GM21528 (cell line): ENCODE data around the gene DICER1.
"Not testable (repeated sequence)": the region's sequence is repeated elsewhere in the genome, so short reads cannot be mapped to it uniquely, and the experiment has no call there.

Source experiments
- ATAC-seq: cut with Tn5 transposase; IDR thresholded peaks from one replicate; pipeline ENCODE4 v1.9.1; 2021; ENCODE audit warnings: mild to moderate bottlenecking, moderate library complexity; ENCODE audit not compliant: unreplicated experiment, low FRiP score

The DICER1 gene, protein sequence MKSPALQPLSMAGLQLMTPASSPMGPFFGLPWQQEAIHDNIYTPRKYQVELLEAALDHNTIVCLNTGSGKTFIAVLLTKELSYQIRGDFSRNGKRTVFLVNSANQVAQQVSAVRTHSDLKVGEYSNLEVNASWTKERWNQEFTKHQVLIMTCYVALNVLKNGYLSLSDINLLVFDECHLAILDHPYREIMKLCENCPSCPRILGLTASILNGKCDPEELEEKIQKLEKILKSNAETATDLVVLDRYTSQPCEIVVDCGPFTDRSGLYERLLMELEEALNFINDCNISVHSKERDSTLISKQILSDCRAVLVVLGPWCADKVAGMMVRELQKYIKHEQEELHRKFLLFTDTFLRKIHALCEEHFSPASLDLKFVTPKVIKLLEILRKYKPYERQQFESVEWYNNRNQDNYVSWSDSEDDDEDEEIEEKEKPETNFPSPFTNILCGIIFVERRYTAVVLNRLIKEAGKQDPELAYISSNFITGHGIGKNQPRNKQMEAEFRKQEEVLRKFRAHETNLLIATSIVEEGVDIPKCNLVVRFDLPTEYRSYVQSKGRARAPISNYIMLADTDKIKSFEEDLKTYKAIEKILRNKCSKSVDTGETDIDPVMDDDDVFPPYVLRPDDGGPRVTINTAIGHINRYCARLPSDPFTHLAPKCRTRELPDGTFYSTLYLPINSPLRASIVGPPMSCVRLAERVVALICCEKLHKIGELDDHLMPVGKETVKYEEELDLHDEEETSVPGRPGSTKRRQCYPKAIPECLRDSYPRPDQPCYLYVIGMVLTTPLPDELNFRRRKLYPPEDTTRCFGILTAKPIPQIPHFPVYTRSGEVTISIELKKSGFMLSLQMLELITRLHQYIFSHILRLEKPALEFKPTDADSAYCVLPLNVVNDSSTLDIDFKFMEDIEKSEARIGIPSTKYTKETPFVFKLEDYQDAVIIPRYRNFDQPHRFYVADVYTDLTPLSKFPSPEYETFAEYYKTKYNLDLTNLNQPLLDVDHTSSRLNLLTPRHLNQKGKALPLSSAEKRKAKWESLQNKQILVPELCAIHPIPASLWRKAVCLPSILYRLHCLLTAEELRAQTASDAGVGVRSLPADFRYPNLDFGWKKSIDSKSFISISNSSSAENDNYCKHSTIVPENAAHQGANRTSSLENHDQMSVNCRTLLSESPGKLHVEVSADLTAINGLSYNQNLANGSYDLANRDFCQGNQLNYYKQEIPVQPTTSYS (N-terminal part only)

DNA sequence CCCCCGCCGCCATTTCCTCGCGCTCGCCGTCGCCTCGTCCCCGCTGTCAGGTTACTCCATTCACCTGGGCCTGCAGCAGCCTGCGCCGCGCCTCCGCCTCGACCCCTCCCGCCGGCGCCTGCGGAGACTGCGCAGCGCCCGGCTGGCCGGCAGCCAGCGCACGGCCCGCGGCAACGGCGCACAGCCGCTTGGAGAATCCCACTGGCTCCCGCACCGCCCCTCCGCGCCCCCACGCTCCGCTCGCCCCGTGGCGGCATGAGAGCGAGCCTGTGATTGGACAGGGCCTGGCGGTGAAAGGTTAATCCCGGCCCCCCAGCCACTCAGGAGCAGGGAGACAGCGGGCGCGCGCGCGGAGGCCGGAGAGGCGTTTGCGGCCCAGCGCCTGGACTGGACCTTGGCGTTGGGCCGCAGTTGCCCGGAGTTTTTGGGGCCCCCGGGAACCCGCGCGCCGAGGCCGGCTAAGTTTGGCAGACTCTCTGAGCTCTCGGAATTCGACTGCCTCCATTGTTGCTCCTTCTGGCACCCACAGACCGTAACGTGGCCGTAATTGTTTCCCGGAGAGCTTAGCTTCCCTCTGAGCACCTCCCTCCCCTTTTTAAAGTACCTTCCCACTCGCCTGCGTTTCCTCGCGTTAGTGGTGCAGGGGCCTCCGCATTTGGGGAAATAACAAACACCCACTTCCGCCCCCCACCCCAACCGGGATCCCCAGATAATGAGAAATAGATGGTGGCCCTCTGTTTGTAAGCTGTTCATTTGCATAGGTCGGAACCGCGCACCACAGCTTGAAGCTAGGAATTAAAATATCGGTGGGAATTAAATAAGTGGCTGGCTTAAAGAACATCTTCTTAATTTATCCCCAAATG lies at the start of gene DICER1:
DICER1 (minus strand) TSS at position 203 of the 863 bp plus-strand sequence. CDS start 24,071 bp downstream, outside the sequence.
- peak; percentile 81 for ATAC-seq

DNA sequence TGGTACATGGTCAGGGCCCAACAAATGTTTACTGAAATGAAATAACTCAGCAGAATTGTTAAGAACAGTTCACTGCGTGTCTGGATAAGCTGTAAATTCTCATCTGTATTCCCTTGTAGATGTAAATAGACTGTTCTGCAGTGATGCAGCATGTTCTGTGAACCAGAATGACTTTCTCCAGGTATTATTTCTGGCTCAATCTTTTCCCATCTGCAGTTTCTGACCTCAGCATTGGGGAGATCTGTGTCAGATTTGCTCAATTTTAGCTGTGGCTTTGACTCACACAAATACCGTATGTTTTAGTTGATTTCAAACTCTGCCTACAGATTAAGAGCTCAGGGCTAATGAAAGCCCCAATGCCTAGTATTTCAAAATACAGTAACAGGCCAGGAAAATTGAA lies 49.2 kb upstream of the DICER1 start:
- no peak for ATAC-seq

DNA sequence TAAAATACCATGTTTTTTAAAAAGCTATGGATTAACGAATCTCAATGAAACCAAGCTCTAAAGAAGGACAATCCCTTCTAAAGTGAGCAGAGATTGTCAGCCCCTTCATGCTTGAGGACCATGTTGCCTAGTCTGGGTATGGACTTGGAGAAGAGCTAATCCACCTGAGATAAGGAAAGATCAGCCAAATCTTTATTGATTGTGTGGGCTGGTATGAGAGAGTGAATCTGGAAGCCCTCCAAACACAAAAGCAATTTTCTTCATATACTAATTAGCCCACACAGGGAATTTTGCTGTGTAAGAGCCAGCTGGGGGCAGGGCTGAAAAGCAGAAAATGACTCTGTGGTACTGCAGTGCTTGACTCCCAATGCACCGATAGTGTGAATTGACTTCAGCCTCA lies 47.4 kb upstream of the DICER1 start:
- ATAC-seq, result no peak

DNA sequence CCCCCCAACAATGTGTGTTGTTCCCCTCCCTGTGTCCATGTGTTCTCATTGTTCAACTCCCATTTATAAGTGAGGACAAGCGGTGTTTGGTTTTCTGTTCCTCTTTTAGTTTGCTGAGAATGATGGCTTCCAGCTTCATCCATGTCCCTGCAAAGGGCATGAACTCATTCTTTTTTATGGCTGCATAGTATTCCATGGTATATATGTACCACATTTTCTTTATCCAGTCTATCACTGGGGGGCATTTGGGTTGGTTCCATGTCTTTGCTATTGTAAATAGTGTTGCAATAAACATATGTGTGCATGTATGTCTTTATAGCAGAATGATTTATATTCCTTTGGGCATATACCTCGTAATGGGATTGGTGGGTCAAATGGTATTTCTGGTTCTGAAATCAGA lies 44.4 kb upstream of the DICER1 start:
- not testable (repeated sequence) for ATAC-seq

DNA sequence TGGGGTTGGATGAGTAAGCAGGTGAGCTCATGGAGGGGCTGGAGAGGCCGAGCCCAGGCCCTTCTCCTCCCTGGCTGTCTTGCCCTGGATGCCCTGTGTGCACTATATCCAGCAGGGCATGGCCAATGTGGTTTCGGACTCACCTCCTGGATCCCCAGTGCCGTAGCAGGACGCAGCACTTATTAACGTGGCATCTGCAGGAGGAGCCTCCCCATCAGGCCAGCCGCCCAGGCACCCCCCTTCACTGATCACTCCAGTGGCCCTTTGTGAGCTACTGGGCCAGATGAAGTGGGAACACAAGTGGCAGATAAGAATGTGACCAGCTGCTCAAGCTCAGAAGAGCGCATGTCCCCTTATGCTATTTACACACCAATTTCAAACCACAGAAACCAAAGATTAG lies 43.1 kb upstream of the DICER1 start:
- no peak for ATAC-seq

DNA sequence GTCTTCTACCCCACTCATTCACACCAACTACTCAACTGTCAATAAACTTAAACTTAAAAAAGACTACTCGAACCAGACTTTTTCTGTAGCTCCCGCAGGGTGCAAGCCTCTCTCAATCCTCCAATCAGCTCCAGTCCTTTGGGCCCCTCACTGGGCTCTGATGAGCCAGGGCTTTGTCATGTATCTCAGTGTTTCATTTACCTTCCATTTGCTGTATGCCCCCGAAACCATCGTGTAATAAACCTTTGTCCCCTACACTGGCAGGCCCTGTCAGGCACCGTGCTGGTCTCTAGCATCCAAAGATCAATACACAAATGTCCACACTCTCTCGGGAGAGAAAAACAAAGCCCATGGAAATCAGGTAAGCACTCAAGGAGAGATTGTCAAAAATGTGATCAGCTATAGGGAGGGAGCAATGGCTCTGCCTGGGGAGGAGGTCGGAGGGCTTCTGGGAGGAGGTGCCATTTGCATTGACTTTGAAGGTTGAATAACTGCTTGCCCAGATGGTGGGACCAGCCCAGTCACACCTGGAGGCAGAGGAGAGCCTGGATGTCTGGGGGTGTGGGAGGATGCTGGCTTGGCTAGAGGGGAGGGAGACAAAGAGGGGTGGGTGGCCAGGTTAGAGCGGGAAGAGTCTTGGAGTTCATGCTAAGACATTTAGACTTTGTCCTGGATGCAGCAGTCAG lies 42.1 kb upstream of the DICER1 start:
- no peak for ATAC-seq

DNA sequence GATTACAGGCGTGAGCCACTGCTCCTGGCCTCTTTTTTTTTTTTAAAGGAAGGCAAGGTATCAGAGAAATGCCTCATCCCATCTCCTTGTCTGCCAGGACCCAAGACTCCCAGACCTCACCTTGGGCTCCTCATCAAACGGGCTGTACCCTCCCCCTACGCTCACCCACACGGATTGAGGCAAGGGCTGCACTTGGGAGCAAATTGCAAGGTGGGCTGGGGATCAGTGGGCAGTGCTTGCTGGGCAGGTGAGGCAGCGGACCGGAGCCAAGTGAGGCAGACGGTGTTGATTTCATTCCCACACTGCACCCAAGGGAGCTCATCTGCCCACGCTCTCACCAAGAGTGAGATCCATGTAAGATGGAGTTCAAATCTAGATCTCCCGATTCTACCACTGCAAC lies 41.0 kb upstream of the DICER1 start:
- ATAC-seq, result no peak

DNA sequence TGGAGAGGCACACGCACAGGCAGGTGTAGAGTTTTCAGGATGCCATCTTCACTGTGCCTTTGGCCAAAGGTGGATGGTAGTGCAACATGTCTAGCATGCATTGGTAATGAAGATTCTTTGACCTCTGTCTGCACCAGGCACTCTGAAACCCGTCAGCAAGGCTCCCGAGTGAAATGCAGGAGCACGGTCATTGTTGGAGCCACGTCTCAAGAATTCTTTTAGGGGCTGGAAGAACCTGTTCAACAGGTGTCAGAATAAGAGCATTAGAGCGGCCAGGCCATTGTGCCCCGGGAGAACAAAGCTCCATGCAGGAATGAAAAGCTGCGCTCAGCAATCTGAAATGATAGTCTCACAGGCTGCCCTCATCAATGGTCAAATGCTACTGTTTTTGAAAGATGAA lies 40.2 kb upstream of the DICER1 start:
- ATAC-seq, result no peak

DNA sequence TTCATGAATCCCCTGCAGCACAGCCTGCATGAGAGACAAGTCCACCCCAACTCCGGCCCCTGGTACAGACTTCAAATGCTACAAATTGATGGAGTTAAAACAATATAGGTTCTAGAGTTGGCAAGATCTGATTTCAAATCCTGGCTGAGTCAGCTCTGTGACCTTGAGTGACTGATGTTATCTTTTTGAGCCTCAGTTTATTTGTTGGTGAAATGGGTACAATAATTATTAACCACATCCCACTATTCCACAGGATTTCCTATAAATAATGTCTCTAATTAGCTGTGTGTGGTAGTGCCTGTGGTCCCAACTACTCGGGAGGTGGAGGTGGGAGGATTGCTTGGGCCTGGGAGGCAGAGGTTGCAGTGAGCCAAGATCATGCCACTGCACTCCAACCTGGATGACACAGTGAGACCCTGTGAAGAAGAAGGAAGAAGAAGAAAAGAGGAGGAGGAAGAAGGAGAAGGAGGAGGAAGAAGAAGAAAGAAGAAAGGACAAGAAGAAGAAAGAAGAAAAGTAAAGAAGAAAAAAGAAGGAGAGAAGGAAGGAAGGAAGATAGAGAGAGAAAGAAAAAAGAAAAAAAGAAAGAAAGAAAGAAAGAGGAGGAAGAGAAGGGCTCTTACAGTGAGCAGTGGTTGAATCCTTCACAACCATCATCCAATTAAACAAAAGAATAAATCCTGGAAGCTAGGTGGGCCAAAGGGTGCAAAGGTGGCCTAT lies 39.7 kb upstream of the DICER1 start:
- ATAC-seq, result no peak

DNA sequence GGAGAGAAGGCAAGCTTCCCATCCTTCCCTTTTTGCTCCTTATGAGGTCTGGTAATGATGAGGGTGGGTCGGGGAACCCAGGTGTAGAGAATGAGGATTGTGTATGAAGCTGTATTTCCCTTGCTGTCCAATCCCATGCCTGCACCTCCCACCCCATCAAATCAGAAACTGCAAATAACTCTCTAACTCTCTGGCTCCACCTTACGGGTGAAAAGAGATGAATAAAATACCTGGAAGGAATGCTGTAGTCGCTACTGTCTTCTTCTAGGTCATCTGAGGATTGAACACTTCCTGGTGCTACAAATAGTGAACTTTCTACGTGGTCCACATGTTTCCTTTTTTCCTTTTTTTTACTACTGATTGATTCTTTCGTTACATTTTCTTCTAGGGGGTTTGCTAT lies 38.9 kb upstream of the DICER1 start:
- no peak for ATAC-seq

DNA sequence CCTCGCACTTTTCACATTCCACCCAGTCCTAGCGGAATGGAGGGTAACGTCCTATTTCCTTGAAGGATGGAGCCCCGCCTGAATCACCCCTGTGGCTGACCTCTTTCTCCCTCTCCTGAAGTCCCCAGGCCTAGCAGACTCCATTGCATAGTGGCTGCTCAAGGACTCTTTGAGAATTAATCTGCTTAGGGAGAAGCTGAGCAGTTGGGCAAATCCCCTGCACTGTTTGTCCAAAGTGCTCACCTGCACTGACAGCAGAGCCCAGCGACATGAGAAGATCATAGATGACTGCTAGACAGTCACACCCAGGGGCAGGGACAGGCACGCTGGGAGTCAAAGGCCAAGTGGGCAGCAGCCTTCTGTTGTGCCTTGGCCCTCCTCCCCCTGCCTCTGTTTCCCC lies 37.7 kb upstream of the DICER1 start:
- ATAC-seq, result no peak

DNA sequence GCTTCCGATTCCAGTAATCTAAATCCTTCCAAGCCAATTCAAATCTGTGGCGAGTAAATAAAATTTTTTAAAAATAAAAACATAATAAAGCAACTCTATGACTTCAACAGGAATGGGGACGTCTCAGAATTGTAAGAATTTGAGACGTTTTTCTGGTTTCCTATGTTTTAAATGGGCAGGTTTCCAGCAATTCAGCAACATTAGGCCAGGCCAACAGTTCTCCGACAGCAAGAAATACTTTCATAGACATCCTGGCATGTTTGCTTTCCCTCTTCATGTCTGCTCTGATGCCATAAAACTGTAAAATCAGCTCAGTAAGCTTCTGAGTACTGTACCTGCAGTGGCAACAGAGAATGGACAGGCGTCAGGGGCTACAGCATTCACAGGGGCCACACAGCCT lies 35.8 kb upstream of the DICER1 start:
- ATAC-seq, result no peak

DNA sequence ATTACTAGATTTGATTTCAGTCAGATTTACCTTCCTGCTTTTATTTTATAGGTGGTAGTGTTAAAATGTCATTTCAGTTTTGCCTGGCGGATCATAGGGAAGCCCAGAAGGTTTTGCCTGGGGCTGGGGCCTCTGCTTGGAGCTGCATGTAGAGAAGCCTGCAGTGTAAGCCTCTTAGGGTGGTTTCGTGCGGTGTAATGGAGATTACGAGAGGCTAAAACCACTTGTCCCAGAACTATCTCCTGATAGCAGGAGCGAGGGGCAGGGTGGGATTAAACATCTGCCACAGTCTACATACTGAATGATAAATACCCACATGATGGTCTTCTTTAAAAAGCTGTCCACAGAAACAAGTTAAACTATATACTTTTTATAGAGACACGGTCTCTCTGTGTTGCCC lies 35.0 kb upstream of the DICER1 start:
- no peak for ATAC-seq

DNA sequence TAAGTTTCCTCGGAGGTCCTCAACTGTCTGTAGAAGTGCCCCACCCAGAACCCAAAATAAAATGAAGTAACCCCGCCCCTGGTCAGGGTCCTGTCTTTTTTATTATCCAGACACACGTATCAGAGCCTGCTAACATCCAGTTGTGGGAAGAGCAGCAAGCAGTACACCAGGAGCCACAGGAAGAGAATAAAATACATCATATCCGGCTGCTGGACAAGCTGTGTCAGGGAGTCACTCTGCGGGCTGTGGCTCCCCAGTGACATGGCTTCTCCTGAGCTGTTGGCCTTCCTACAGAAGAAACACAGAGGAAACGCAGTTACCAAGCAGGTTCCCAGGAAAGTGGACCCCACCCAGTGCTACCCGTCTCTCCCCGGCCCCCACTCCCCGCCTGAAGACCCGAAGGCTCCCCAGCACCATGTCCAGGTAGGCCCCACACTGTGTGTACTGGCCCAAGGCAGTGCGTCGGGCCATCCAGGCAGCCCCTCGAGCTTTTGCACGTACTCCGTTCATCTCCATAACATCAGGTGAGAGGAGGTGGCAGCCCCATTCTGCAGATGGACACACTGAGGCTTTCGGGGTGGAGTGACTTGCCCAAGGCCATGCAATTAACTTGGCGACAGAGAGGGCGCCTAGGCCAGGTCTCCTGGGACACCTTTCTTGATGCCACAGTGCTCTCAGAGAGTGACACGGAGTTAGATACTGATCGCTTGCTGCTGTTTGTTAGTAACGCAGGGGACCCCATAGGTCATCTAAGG lies 34.3 kb upstream of the DICER1 start:
- no peak for ATAC-seq

DNA sequence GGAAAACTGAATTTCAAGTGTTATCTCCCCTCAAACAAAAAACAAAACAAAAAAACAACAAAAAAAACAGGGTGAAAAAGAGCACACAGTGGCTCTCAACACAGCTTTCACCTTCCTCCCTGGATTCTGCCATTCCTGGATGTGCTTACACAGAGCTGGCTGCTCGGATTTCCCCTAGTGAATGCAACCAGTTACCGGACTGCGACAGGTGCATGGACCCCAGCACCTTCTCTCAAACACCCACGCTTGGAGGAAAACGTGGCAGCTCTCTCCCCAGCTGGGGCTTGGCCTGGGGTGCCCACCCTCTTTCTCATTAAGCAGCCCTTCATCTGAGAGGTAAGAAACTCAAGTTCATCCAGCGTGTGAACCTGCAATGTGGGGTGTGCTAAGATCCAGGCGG lies 33.5 kb upstream of the DICER1 start:
- no peak for ATAC-seq

DNA sequence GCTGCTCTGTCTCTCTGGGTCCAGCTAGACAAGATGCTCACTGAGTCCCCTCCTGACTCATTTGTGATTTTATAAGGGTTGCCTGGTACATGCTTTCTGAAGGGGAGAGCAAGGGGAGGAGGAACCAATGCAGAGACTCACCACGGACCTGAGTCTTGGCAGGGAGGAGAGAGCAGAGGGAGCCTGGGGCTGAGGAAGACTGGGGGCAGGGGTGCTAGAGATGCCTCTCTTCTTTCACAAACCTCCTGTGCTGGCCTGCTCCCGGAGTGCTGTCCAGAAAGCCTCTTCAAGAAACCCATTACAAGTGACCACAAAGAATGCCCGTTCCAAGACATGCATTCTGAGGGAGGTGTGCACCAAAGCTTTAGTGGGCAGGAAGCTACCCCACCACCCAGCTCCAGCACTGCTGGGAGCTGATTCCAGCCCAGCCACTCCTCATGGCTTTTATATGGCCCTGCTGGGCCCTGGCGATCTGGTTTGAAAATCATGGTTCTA lies 33.1 kb upstream of the DICER1 start:
- ATAC-seq, result no peak

DNA sequence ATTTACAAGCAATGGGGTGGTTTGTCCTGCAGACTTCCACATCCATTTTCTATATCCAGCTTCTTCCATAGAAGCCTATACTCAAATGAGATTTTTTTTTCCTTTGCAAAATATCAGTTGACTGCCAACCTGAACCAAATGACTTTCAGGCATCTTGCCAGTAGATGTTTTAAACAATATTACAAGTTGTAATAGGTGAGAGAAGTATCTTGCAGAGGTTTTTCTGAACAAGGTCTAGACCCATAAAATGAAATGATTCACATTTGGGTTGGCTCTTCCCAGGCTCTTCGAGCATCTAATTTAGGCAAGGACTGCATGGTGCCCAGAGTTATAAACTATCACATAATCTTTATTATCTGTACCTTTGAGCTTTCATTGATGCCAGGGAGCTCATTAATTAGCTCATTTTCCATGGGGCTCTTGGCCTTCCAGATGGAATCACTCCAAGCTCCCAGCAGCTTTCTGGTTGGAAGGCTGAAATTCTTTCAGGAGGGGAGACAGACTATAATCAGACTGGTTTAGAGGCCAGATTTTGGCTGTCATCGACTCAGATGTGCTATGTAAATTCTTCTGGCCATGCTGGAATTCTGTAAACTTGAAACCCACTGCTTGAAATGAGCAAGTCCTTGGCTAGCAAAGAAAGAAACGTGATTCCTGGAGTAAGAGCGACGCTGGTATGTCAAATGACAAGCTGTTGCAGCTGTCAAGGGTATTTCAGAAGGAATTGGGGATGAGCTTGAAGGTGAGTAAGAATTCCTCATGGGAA lies 32.2 kb upstream of the DICER1 start:
- no peak for ATAC-seq
